Vagina (tissue), 2 donors: ENCODE results near the gene GADL1. TPM values are rescaled to one million over a fixed set of nuclear protein-coding genes. Genes with fewer than 3 reads are reported as not detected.

Experiments
- DNase-seq, 2 donors: peaks; one replicate each; pipeline ENCODE4 v3.0.0-alpha.2; 2017; ENCODE audit errors: extremely low spot score in 2 of 2
- H3K27ac ChIP-seq: fragments of 200-600 bp; sonication (generic); one replicate; pipeline ENCODE4 v1.5.1; 2019
- H3K27me3 ChIP-seq: fragments of 200-600 bp; sonication (generic); one replicate; pipeline ENCODE4 v1.5.1; 2019
- H3K36me3 ChIP-seq, 2 donors: fragments of 200-600 bp; sonication (generic); one replicate each; pipeline ENCODE4 v1.5.1; 2017 to 2019
- H3K4me1 ChIP-seq: fragments of 200-600 bp; sonication (generic); one replicate; pipeline ENCODE4 v1.5.1; 2019
- H3K4me3 ChIP-seq, 2 donors: fragments of 200-600 bp; sonication (generic); 1 replicate in 1 of 2; 2 replicates in 1 of 2; pipeline ENCODE4 v1.5.1; 2016 to 2019
- H3K9me3 ChIP-seq: fragments of 200-600 bp; sonication (generic); one replicate; pipeline ENCODE4 v1.5.1; 2019
- CTCF ChIP-seq, 3 experiments: fragments of 450-650 bp in 2 of 3; fragments of 200-600 bp in 1 of 3; sonication (generic) in 1 of 3; IDR thresholded peaks; one replicate each; pipeline ENCODE4 v1.5.1; 2017 to 2019; ENCODE audit warnings: antibody characterized with exemption in 3 of 3, mild to moderate bottlenecking in 2 of 3, moderate library complexity in 2 of 3
- POLR2A ChIP-seq, 2 donors: fragments of 450-650 bp; IDR thresholded peaks; one replicate each; pipeline ENCODE4 v1.6.1; 2017; ENCODE audit warnings: antibody characterized with exemption in 2 of 2, mild to moderate bottlenecking in 2 of 2, moderate library complexity in 2 of 2
- POLR2AphosphoS5 ChIP-seq, 2 donors: sonication (generic); formaldehyde crosslinking; IDR thresholded peaks; one replicate each; pipeline ENCODE4 v1.9.0; 2017; ENCODE audit warnings: antibody characterized with exemption in 2 of 2, mild to moderate bottlenecking in 2 of 2, low read depth in 1 of 2; ENCODE audit not compliant: insufficient read depth in 1 of 2
- intact Hi-C: fragments of 100-400 bp; cut with DNase I; formaldehyde crosslinking; loops from one replicate; pipeline ENCODE4 v1.15.1; 2023
- total RNA-seq: library from RNA; depleted of rRNA; stranded (reverse); fragments of >200 nt; gene quantifications from one replicate; pipeline ENCODE4 v1.2.3, GENCODE V29; 2016

Gene GADL1
- total RNA-seq, 1 donor from 2014 or later = not detected

DNA sequence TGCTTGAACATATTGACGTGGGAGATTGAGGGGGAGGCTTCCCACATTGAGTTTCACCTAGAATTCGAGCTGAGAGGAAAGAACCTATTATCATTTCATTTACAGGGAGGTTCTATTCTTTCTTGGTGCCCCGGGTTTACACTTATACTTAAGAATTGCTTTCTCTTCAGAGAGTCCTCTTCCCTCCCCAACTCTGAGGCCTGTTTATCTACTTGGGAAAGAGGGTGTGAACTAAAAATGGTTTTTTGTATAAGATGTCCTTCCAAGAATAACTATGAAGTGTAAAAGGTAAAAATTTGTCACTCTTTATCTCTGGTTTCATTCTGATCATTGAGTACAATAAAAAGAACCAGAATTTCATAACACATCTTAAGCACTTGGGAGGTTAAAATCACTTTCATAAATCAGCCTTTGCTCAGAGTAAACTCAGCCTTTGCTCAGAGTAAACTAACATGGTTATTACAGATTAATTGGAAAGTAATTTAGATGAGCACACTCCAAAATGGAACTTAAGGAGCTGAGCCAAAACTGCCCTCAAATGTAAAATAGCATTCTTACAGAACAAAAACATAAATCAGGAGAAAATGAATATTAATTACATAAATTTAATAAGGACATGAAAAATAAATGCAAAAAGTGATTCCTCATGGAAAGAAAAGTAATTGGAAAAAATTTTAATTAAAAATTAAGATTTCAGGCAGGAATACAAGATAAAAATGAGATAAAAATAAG lies 75.2 kb downstream of the GADL1 start:
- DNase-seq = no peak
- Histone ChIP-seq H3K4me1 (no peaks in the 10 kb centered on the region), H3K27ac (no peak overlapping the region), H3K4me3 (no peak overlapping the region), H3K27me3 (no peaks in the 10 kb centered on the region), H3K9me3 (no peaks in the 10 kb centered on the region), H3K36me3 (no peaks in the 10 kb centered on the region)
- TF ChIP-seq POLR2AphosphoS5 (IDR thresholded peaks at IDR 0.05; ENCODE audit: insufficient read depth in 1 of 2, low read depth in 1 of 2) = no peak
- TF ChIP-seq CTCF (IDR thresholded peaks at IDR 0.05) = no peak
- no peak for TF ChIP-seq POLR2A (IDR thresholded peaks at IDR 0.05)
- intact Hi-C loops = no loop called here

GRCh38 chr3:30813734-30814133 lies 80.7 kb downstream of the GADL1 start:
- Histone ChIP-seq H3K4me1 (no peaks in the 10 kb centered on the region), H3K27me3 (no peaks in the 10 kb centered on the region), H3K36me3 (no peaks in the 10 kb centered on the region), H3K4me3 (no peak overlapping the region), H3K9me3 (no peaks in the 10 kb centered on the region), H3K27ac (no peak overlapping the region)
- no peak for TF ChIP-seq POLR2A (IDR thresholded peaks at IDR 0.05)
- no peak for TF ChIP-seq POLR2AphosphoS5 (IDR thresholded peaks at IDR 0.05; ENCODE audit: insufficient read depth in 1 of 2, low read depth in 1 of 2)
- no peak for TF ChIP-seq CTCF (IDR thresholded peaks at IDR 0.05)
- no peak for DNase-seq
- intact Hi-C loops = no loop called here

DNA sequence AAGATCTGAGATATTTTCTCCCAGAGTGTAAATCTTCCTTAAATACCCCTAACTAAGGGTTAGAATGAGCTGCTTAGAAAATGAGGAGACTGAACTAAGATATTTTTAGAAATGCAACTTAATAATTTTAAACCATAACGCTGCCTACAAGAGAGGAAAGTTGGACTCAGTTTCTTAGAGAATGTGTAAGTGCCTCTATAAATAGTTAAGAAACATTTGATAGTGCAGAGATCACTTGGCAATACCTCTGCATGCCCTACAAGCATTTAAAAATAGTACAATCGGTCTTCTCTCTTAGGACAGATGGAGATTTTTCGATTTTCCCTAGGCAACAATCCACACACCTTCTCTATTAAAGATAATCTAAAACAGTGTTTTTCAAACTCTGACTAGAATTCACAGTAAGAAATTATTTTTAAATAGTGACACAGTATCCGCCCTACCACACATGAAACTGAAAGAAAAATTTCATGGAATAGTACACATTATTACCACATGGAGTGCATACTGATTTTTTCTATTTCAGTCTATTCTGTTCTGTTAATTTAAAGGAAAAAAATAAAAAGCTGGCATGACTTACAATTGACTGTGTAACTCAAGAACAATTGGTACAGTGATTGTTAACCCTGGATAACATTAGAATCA lies 83.2 kb downstream of the GADL1 start:
- no peaks in the 10 kb centered on the region for H3K4me1 ChIP-seq
- H3K27me3 ChIP-seq = no peaks in the 10 kb centered on the region
- H3K4me3 ChIP-seq = no peak overlapping the region
- DNase-seq = no peak
- H3K27ac ChIP-seq = peak overlapping the region; percentile 3
- no peaks in the 10 kb centered on the region for H3K9me3 ChIP-seq
- TF ChIP-seq POLR2A (IDR thresholded peaks at IDR 0.05) (no peak), POLR2AphosphoS5 (IDR thresholded peaks at IDR 0.05; ENCODE audit: insufficient read depth in 1 of 2, low read depth in 1 of 2) (no peak), CTCF (IDR thresholded peaks at IDR 0.05) (no peak)
- H3K36me3 ChIP-seq = no peaks in the 10 kb centered on the region
- intact Hi-C loops = no loop called here

- Histone ChIP-seq H3K27me3 (no peaks in the 10 kb centered on the region), H3K9me3 (no peaks in the 10 kb centered on the region), H3K36me3 (no peaks in the 10 kb centered on the region), H3K4me1 (no peaks in the 10 kb centered on the region), H3K4me3 (no peak overlapping the region), H3K27ac (no peak overlapping the region)
- no peak for DNase-seq
- TF ChIP-seq CTCF (IDR thresholded peaks at IDR 0.05) (no peak), POLR2AphosphoS5 (IDR thresholded peaks at IDR 0.05; ENCODE audit: insufficient read depth in 1 of 2, low read depth in 1 of 2) (no peak), POLR2A (IDR thresholded peaks at IDR 0.05) (no peak)
- intact Hi-C loops = no loop called here
Observed at GRCh38 chr3:30810625-30811024, 83.8 kb downstream of the GADL1 start.

DNA sequence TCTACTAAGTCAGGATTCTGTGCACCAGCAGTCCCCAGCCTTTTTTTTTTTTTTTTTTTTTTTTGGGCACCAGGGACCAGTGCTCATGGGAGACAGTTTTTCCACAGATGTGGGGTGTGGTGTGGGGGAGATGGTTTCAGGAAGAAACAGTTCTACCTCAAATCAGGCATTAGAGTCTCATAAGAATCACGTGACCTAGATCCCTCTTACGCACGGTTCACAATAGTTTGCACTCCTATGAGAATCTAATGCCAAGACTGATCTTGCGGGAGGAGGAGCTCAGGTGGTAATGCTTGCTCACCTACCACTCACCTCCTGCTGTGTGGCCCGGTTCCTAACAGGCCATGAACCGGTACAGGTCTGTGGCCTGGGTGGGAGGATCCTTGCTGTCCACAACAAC lies 88.8 kb downstream of the GADL1 start:
- Histone ChIP-seq H3K36me3 (no peaks in the 10 kb centered on the region), H3K27me3 (no peaks in the 10 kb centered on the region), H3K27ac (no peak overlapping the region), H3K4me1 (no peaks in the 10 kb centered on the region), H3K9me3 (no peaks in the 10 kb centered on the region), H3K4me3 (no peak overlapping the region)
- TF ChIP-seq POLR2AphosphoS5 (IDR thresholded peaks at IDR 0.05; ENCODE audit: insufficient read depth in 1 of 2, low read depth in 1 of 2) (no peak), CTCF (IDR thresholded peaks at IDR 0.05) (no peak), POLR2A (IDR thresholded peaks at IDR 0.05) (no peak)
- intact Hi-C loops = no loop called here
- DNase-seq = no peak
